ENCODE results near the gene ZNF227. TPM values are rescaled to one million over a fixed set of nuclear protein-coding genes. Genes with fewer than 3 reads are reported as not detected.
"Not testable (repeated sequence)": the region's sequence is repeated elsewhere in the genome, so short reads cannot be mapped to it uniquely, and the experiment has no call there.

ZNF227 gene
- total and polyA plus RNA-seq, 9 donors = 11.1 to 18.9 (median 13.0) TPM

DNA sequence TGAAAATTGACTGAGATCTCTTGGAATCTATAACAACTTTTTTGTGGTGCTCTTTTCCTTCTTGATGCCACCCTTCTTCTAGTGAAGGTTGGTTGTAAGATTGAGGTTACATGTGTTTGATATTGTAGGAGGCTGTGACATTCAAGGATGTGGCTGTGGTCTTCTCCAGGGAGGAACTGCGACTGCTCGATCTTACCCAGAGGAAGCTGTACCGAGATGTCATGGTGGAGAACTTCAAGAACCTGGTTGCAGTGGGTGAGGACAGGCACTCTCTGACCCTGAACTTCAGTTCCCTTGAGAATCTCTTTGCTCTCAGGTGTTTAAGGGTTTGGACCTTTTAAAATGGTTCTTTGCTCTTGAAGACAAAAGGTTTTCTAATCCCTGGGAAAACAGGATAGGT is 16.0 kb downstream of the ZNF227 start:
- 90% methylated on average over 3 of the region's 3 CpGs for WGBS (ENCODE audit: insufficient coverage)
- peaks cover 31% of the 10 kb centered on the region for H3K9me3 ChIP-seq (replicated peaks; ENCODE audit: control insufficient read depth, low read depth, low read length)
- no peak overlapping the region for H3K27ac ChIP-seq (ENCODE audit: low read length)
- no peaks in the 10 kb centered on the region for H3K27me3 ChIP-seq (ENCODE audit: control insufficient read depth, insufficient read depth, low read length)
- peaks cover 48% of the 10 kb centered on the region for H3K36me3 ChIP-seq (ENCODE audit: control insufficient read depth, insufficient read depth, low read length)
- H3K4me3 ChIP-seq (ENCODE audit: low read length) = no peak overlapping the region
- no peaks in the 10 kb centered on the region for H3K4me1 ChIP-seq (ENCODE audit: control insufficient read depth, insufficient read depth, low read length)
- no peak for DNase-seq

GRCh38 chr19:44232867-44233266 is 20.5 kb downstream of the ZNF227 start:
- Histone ChIP-seq H3K9me3 (replicated peaks; ENCODE audit: control insufficient read depth, low read depth, low read length) (peaks cover 49% of the 10 kb centered on the region), H3K4me3 (ENCODE audit: low read length) (no peak overlapping the region)
- WGBS (ENCODE audit: insufficient coverage) = 100% methylated on average over 1 of the region's 3 CpGs

DNA sequence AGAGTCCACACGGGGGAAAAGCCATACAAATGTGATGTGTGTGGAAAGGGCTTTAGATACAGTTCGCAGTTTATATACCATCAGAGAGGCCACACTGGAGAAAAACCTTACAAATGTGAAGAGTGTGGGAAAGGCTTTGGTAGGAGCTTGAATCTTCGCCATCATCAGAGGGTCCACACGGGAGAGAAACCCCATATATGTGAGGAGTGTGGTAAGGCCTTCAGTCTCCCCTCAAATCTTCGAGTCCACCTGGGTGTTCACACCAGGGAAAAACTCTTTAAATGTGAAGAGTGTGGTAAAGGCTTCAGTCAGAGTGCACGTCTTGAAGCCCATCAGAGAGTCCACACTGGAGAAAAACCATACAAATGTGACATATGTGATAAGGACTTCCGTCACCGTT is 24.1 kb downstream of the ZNF227 start:
- H3K27me3 ChIP-seq (ENCODE audit: control insufficient read depth, insufficient read depth, low read length) = no peaks in the 10 kb centered on the region
- no peak overlapping the region for H3K27ac ChIP-seq (ENCODE audit: low read length)
- DNase-seq = no peak
- H3K9me3 ChIP-seq (replicated peaks; ENCODE audit: control insufficient read depth, low read depth, low read length) = peaks cover 50% of the 10 kb centered on the region
- no peaks in the 10 kb centered on the region for H3K4me1 ChIP-seq (ENCODE audit: control insufficient read depth, insufficient read depth, low read length)
- H3K4me3 ChIP-seq (ENCODE audit: low read length) = no peak overlapping the region
- WGBS (ENCODE audit: insufficient coverage) = 90% methylated on average over 2 of the region's 8 CpGs
- peaks cover 45% of the 10 kb centered on the region for H3K36me3 ChIP-seq (ENCODE audit: control insufficient read depth, insufficient read depth, low read length)

More at GRCh38 chr19:44232867-44233266, 20.5 kb downstream of the ZNF227 start:
- Histone ChIP-seq H3K36me3 (ENCODE audit: control insufficient read depth, insufficient read depth, low read length) (peaks cover 75% of the 10 kb centered on the region), H3K4me1 (ENCODE audit: control insufficient read depth, insufficient read depth, low read length) (no peaks in the 10 kb centered on the region), H3K27me3 (ENCODE audit: control insufficient read depth, insufficient read depth, low read length) (no peaks in the 10 kb centered on the region), H3K27ac (ENCODE audit: low read length) (no peak overlapping the region)
- no peak for DNase-seq

GRCh38 chr19:44252332-44252731 is 40.0 kb downstream of the ZNF227 start:
- DNase-seq; H3K4me1 ChIP-seq (ENCODE audit: control insufficient read depth, insufficient read depth, low read length); H3K4me3 ChIP-seq (ENCODE audit: low read length); H3K27ac ChIP-seq (ENCODE audit: low read length); H3K27me3 ChIP-seq (ENCODE audit: control insufficient read depth, insufficient read depth, low read length); H3K36me3 ChIP-seq (ENCODE audit: control insufficient read depth, insufficient read depth, low read length): not testable (repeated sequence)
- H3K9me3 ChIP-seq (replicated peaks; ENCODE audit: control insufficient read depth, low read depth, low read length) = peaks cover 69% of the 10 kb centered on the region
- 93% methylated on average over 2 of the region's 2 CpGs for WGBS (ENCODE audit: insufficient coverage)

DNA sequence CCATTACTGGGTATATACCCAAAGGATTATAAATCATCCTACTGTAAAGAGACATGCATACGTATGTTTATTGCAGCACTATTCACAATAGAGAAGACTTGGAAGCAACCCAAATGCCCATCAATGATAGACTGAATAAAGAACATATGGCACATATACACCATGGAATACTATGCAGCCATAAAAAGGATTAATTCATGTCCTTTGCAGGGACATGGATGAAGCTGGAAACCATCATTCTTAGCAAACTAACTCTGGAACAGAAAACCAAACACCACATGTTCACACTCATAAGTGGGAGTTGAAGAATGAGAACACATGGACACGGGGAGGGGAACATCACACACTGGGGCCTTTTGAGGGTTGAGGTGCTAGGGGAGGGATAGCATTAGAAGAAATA is 41.1 kb downstream of the ZNF227 start:
- DNase-seq; H3K27me3 ChIP-seq (ENCODE audit: control insufficient read depth, insufficient read depth, low read length); H3K27ac ChIP-seq (ENCODE audit: low read length); H3K4me1 ChIP-seq (ENCODE audit: control insufficient read depth, insufficient read depth, low read length); H3K4me3 ChIP-seq (ENCODE audit: low read length); H3K36me3 ChIP-seq (ENCODE audit: control insufficient read depth, insufficient read depth, low read length): not testable (repeated sequence)
- H3K9me3 ChIP-seq (replicated peaks; ENCODE audit: control insufficient read depth, low read depth, low read length) = peaks cover 60% of the 10 kb centered on the region
- WGBS (ENCODE audit: insufficient coverage) = 100% methylated on average over 1 of the region's 2 CpGs

GRCh38 chr19:44254496-44254895 is 42.2 kb downstream of the ZNF227 start:
- no peak for DNase-seq
- Histone ChIP-seq H3K27me3 (ENCODE audit: control insufficient read depth, insufficient read depth, low read length) (no peaks in the 10 kb centered on the region), H3K36me3 (ENCODE audit: control insufficient read depth, insufficient read depth, low read length) (no peaks in the 10 kb centered on the region), H3K27ac (ENCODE audit: low read length) (no peak overlapping the region), H3K4me1 (ENCODE audit: control insufficient read depth, insufficient read depth, low read length) (no peaks in the 10 kb centered on the region), H3K4me3 (ENCODE audit: low read length) (no peak overlapping the region), H3K9me3 (replicated peaks; ENCODE audit: control insufficient read depth, low read depth, low read length) (peaks cover 51% of the 10 kb centered on the region)
- WGBS (ENCODE audit: insufficient coverage) = no CpG with 5 or more reads among the region's 2 CpGs

DNA sequence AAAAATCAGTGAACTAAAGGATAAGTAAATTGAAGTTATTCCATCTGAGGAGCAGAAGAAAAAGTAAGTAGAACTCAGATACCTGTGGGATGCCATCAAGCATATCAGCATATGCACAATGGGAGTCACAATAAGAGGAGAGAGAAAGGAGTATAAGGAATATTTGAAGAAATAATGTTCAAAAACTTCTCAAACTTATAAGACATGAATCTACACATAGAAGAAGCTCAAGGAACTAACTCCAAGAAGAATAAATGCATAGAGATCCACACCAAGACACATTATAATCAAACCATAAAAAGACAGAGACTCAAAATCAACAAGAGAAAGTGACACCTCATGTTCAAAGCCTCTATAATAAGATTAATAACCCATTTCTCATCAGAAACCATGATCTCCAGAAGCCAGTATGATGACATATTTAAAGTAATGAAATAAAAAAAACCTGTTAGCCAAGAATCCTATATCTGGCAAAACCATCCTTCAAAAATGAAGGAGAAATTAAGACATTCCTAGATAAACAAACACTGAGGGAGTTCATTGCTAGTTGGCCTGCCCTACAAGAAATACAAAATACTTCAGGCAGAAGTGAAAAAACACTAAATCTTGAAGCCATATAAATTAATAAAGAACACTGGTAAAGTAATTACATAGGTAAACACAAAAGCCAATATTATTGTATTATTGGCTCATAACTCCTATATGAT is 43.5 kb downstream of the ZNF227 start:
- no peak for DNase-seq
- no peaks in the 10 kb centered on the region for H3K27me3 ChIP-seq (ENCODE audit: control insufficient read depth, insufficient read depth, low read length)
- H3K36me3 ChIP-seq (ENCODE audit: control insufficient read depth, insufficient read depth, low read length) = no peaks in the 10 kb centered on the region
- peaks cover 42% of the 10 kb centered on the region for H3K9me3 ChIP-seq (replicated peaks; ENCODE audit: control insufficient read depth, low read depth, low read length)
- no peak overlapping the region for H3K27ac ChIP-seq (ENCODE audit: low read length)
- no peak overlapping the region for H3K4me3 ChIP-seq (ENCODE audit: low read length)
- H3K4me1 ChIP-seq (ENCODE audit: control insufficient read depth, insufficient read depth, low read length) = no peaks in the 10 kb centered on the region

GRCh38 chr19:44258136-44258535 is 45.8 kb downstream of the ZNF227 start:
- Histone ChIP-seq H3K27me3 (ENCODE audit: control insufficient read depth, insufficient read depth, low read length) (no peaks in the 10 kb centered on the region), H3K27ac (ENCODE audit: low read length) (no peak overlapping the region), H3K36me3 (ENCODE audit: control insufficient read depth, insufficient read depth, low read length) (no peaks in the 10 kb centered on the region), H3K9me3 (replicated peaks; ENCODE audit: control insufficient read depth, low read depth, low read length) (peaks cover 37% of the 10 kb centered on the region), H3K4me1 (ENCODE audit: control insufficient read depth, insufficient read depth, low read length) (no peaks in the 10 kb centered on the region), H3K4me3 (ENCODE audit: low read length) (no peak overlapping the region)
- WGBS (ENCODE audit: insufficient coverage) = no CpG with 5 or more reads among the region's 1 CpG
- DNase-seq = no peak

- no peak overlapping the region for H3K27ac ChIP-seq (ENCODE audit: low read length)
- peaks cover 30% of the 10 kb centered on the region for H3K9me3 ChIP-seq (replicated peaks; ENCODE audit: control insufficient read depth, low read depth, low read length)
- H3K36me3 ChIP-seq (ENCODE audit: control insufficient read depth, insufficient read depth, low read length) = no peaks in the 10 kb centered on the region
- H3K4me1 ChIP-seq (ENCODE audit: control insufficient read depth, insufficient read depth, low read length) = no peaks in the 10 kb centered on the region
- no peak for DNase-seq
- H3K4me3 ChIP-seq (ENCODE audit: low read length) = no peak overlapping the region
- no CpG with 5 or more reads among the region's 2 CpGs for WGBS (ENCODE audit: insufficient coverage)
- H3K27me3 ChIP-seq (ENCODE audit: control insufficient read depth, insufficient read depth, low read length) = no peaks in the 10 kb centered on the region
Observed at GRCh38 chr19:44258835-44259413, 46.6 kb downstream of the ZNF227 start.

DNA sequence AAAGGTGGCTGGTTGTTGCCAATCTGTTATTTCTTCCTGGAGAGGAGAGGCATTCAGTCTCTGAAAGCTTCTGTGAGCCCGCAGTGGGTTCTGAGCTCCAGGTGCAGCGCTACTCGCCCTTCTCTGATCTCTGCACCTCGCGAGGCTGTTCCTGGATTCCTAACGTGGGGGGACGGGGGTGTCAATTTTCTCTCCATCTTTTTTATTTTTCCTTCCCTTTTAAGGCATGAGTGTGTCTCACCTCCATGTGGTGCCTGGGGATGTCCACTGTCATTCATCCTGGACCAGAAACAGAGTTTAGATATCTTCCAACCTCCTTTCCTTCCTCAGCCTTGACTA is 48.0 kb downstream of the ZNF227 start:
- DNase-seq = no peak
- WGBS (ENCODE audit: insufficient coverage) = no CpG with 5 or more reads among the region's 7 CpGs
- H3K9me3 ChIP-seq (replicated peaks; ENCODE audit: control insufficient read depth, low read depth, low read length) = peaks cover 17% of the 10 kb centered on the region
- H3K27me3 ChIP-seq (ENCODE audit: control insufficient read depth, insufficient read depth, low read length) = no peaks in the 10 kb centered on the region
- H3K4me1 ChIP-seq (ENCODE audit: control insufficient read depth, insufficient read depth, low read length) = no peaks in the 10 kb centered on the region
- peak overlapping the region; percentile 49 for H3K4me3 ChIP-seq (ENCODE audit: low read length)
- peak overlapping the region; percentile 59 for H3K27ac ChIP-seq (ENCODE audit: low read length)
- no peaks in the 10 kb centered on the region for H3K36me3 ChIP-seq (ENCODE audit: control insufficient read depth, insufficient read depth, low read length)

Measured in muscle of leg (tissue), 11 donors.